SU-DHL-6 (cell line): ENCODE results near the gene TELO2.

Experiments used
- EZH2phosphoT487 ChIP-seq: fragments of 200-600 bp; sonication (generic), shearing (Covaris generic); conservative IDR thresholded peaks from 2 replicates; pipeline ENCODE4 v1.6.1; 2018; ENCODE audit warnings: mild to moderate bottlenecking, antibody characterized with exemption, low read length, moderate library complexity, mixed read lengths
- TF ChIP-seq, protein P1 (sequence below): fragments of 200-600 bp; sonication (generic); IDR thresholded peaks from one replicate; pipeline ENCODE4 v1.5.1; 2017; ENCODE audit warnings: antibody characterized with exemption, mild to moderate bottlenecking, low read length, moderate library complexity; ENCODE audit not compliant: insufficient read depth, poor library complexity, severe bottlenecking

DNA sequence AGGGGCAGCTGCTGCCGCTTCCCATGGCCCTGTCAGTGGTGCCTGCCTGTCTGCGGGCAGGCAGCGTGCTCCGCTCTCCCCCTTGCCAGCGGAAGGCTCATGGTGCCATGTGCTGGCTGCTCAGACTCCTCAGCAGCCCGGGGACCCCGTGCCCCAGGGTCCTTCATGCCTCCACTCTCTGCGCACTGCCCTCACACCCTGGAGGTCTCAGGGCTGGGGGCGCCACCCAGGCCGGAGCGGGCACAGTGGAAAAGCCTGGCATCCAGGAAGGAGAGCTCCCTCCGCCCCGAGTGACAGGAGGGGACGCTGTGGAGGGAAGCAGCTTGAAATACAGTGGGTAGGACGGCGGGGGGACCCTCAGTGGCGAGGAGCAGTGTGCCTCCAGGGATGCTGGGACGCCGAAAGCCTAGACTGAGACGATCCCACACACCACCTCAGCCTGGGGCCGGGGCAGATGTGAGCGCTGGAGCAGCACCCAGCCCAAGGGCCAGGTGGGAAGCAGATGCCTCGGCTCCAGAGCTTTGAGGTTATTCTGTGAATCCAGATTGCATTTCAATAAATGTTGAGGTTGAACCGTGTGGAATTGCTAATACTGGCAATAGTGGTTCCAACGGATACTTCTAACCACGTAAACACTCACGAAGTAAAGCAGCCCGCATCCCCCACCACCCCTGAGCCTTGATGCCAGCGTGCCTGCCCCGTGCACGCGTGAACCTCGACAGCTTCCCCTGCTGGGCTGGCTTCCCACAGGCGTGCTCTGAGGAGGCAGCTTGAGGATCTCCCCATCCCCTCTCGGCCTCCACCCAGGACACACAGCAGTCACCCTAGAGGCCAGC, 46.8 kb downstream of the TELO2 start:
- TF ChIP-seq, protein P1, sequence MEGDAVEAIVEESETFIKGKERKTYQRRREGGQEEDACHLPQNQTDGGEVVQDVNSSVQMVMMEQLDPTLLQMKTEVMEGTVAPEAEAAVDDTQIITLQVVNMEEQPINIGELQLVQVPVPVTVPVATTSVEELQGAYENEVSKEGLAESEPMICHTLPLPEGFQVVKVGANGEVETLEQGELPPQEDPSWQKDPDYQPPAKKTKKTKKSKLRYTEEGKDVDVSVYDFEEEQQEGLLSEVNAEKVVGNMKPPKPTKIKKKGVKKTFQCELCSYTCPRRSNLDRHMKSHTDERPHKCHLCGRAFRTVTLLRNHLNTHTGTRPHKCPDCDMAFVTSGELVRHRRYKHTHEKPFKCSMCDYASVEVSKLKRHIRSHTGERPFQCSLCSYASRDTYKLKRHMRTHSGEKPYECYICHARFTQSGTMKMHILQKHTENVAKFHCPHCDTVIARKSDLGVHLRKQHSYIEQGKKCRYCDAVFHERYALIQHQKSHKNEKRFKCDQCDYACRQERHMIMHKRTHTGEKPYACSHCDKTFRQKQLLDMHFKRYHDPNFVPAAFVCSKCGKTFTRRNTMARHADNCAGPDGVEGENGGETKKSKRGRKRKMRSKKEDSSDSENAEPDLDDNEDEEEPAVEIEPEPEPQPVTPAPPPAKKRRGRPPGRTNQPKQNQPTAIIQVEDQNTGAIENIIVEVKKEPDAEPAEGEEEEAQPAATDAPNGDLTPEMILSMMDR = no peak
- TF ChIP-seq EZH2phosphoT487 = no peak
